ENCODE measurements around the gene DNAJB12. TPM values are rescaled to one million over a fixed set of nuclear protein-coding genes. Genes with fewer than 3 reads are reported as not detected.
"Not testable (repeated sequence)": the region's sequence is repeated elsewhere in the genome, so short reads cannot be mapped to it uniquely, and the experiment has no call there.

The DNAJB12 gene
- total RNA-seq, 4 donors from 2014 or later: 33.7 to 69.2 (median 38.0) TPM

DNA sequence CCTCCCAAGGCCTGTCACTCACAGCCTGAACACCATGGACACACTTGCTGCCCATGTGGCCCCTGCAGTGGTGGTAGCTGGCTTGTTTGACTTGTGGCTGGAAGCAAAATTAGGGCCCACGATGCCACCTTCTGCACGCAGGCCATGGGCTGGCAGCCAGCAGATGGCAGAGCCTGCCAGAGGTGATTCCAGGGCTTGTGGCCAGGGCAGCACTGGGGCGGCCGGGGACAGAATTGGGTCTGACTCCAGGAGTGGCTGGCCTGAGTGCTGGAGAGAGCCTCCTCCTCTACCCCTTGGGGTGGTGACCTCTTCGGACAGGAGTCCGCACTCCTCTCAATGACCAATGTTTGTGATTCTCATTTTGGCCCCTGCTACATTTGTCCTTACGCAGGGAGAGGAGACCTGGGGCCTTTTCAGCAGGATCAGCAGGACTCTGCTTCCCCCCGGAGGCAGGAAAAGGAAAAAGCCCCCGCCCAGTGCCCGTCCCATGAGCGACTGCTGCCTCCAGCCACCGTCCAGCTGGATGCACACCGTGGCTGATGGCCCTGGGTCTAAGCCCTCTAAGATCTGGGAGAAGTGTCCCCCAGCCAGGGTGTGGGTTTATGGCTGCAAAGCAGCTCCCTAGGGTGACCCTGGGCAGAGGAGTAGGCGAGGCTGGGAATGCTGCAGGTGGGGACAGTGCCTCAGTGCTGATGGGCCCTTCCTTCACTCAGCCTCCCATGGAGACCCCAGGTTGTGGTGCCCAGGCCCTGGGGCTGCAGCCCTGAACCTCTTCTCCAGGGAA lies 26.5 kb downstream of the DNAJB12 start:
- Histone ChIP-seq H3K36me3 (no peaks in the 10 kb centered on the region), H3K27ac (peak overlapping the region; percentile 31 to 51 (median 37))
- in situ Hi-C loops (cut with MboI; ENCODE audit: low pct_ligation_motif_present in 1 of 4, low pct_unique_long_range_greater_than_20kb in 1 of 4, low sequenced_read_pairs in 3 of 4): loop anchor here in 3 of 4 donors (25.0 kb wide), 5 partner anchors 91 to 441 kb away; partner anchors contain the start of genes ANAPC16 (in 1 of the 3) and ASCC1 (in 1 of the 3)

DNA sequence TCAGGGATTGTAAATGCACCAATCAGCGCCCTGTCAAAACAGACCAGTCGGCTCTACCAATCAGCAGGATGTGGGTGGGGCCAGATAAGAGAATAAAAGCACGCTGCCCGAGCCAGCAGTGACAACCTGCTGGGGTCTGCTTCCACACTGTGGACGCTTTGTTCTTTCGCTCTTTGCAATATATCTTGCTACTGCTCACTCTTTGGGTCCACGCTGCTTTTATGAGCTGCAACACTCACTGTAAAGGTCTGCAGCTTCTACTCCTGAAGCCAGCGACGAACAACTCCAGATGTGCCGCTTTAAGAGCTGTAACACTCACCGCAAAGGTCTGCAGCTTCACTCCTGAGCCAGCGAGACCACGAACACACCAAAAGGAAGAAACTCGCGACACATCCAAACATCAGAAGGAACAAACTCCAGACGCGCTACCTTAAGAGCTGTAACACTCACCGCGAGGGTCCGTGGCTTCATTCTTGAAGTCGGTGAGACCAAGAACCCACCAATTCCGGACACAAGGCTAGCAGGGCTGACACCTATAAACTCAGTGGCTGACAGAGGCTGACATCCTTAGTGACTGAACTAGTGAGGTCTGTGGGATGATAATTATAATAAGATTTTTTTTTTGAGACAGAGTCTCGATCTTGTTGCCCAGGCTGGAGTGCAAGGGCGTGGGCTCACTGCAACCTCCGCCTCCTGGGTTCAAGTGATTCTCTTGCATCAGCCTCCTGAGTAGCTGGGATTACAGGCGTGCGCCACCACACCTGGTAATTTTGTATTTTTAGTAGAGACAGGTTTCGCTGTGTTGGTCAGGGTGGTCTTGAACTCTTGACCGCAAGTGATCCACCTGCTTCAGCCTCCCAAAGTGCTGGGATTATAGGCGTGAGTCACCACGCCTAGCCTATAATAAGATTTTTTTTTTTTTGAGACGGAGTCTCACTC lies 27.8 kb downstream of the DNAJB12 start:
- H3K27me3 ChIP-seq; DNase-seq; H3K9me3 ChIP-seq; intact Hi-C loops (cut with DNase I; ENCODE audit: low total_unique reads); H3K36me3 ChIP-seq: not testable (repeated sequence)
- in situ Hi-C loops (cut with MboI; ENCODE audit: low pct_ligation_motif_present in 1 of 4, low pct_unique_long_range_greater_than_20kb in 1 of 4, low sequenced_read_pairs in 3 of 4): loop anchor here in 3 of 4 donors (25.0 kb wide), 5 partner anchors 90 to 440 kb away; partner anchors contain the start of genes ANAPC16 (in 1 of the 3) and ASCC1 (in 1 of the 3)
- TF ChIP-seq POLR2A (IDR thresholded peaks at IDR 0.05): peak; percentile 44
- peak in 2 of 3 donors; percentile 29 to 49 for TF ChIP-seq POLR2AphosphoS5 (IDR thresholded peaks at IDR 0.05)
- Histone ChIP-seq H3K4me1 (peaks cover 21 to 47% (median 35%) of the 10 kb centered on the region in 4 donors), H3K4me3 (peak overlapping the region in 2 of 4 donors; percentile 2 to 12), H3K27ac (peak overlapping the region in 2 of 4 donors; percentile 18 to 41)
- WGBS, 2 donors (ENCODE audit: low coverage in 1 of 2): 73 to 75% methylated on average over 13 to 32 of the region's 32 CpGs

More for the DNA sequence above, 26.5 kb downstream of the DNAJB12 start:
- WGBS, 2 donors (ENCODE audit: low coverage in 1 of 2): 0 to 36% methylated on average over 4 to 10 of the region's 14 CpGs
- no peaks in the 10 kb centered on the region for H3K27me3 ChIP-seq
- no peaks in the 10 kb centered on the region for H3K9me3 ChIP-seq
- no peak overlapping the region for H3K4me3 ChIP-seq
- DNase-seq: peak; percentile 72
- TF ChIP-seq EP300 (IDR thresholded peaks at IDR 0.05; ENCODE audit: low read depth): no peak
- no peak for TF ChIP-seq POLR2A (IDR thresholded peaks at IDR 0.05)
- TF ChIP-seq, protein P1, sequence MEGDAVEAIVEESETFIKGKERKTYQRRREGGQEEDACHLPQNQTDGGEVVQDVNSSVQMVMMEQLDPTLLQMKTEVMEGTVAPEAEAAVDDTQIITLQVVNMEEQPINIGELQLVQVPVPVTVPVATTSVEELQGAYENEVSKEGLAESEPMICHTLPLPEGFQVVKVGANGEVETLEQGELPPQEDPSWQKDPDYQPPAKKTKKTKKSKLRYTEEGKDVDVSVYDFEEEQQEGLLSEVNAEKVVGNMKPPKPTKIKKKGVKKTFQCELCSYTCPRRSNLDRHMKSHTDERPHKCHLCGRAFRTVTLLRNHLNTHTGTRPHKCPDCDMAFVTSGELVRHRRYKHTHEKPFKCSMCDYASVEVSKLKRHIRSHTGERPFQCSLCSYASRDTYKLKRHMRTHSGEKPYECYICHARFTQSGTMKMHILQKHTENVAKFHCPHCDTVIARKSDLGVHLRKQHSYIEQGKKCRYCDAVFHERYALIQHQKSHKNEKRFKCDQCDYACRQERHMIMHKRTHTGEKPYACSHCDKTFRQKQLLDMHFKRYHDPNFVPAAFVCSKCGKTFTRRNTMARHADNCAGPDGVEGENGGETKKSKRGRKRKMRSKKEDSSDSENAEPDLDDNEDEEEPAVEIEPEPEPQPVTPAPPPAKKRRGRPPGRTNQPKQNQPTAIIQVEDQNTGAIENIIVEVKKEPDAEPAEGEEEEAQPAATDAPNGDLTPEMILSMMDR (IDR thresholded peaks at IDR 0.05): peak; percentile 43 to 74 (median 60)
- TF ChIP-seq POLR2AphosphoS5 (IDR thresholded peaks at IDR 0.05): no peak
- intact Hi-C loops (cut with DNase I; ENCODE audit: low total_unique reads): no loop called here
- H3K4me1 ChIP-seq: peaks cover 27 to 56% (median 43%) of the 10 kb centered on the region in 4 donors

DNA sequence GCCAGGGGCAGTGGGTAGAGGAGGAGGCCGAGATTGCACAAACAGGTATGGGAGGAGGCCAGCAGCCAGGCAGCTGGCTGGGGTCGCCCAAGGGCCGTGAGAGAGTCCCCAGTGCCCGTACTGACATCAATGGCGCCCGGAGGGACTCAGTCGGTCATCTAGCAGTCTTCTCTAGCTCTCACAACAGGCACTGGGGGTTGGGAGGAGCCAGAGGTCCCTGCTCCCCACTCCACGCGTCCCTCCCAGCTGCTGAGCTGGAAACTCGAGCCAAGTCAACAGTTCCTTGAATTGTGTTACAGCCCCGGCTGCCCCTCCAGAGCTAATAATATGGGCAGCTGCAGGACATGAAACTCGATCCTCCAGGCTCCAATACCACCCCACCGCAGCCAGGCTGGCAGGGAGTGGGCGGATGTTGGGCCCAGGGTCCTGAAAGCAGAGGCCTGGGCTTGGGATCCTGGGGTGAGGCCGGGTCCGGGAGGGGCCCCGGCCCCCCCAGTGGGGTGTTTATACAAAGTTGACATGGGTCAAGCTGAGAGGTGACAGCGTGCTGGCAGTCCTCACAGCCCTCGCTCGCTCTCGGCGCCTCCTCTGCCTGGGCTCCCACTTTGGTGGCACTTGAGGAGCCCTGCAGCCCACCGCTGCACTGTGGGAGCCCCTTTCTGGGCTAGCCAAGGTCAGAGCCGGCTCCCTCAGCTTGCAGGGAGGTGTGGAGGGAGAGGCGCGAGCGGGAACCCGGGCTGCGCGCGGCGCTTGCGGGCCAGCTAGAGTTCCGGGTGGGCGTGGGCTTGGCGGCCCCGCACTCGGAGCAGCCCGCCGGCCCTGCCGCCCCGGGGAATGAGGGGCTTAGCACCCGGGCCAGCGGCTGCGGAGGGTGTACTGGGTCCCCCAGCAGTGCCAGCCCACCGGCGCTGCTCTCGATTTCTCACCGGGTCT lies 29.2 kb downstream of the DNAJB12 start:
- H3K27ac ChIP-seq: peak overlapping the region; percentile 31 to 44 (median 38)
- DNase-seq; intact Hi-C loops (cut with DNase I; ENCODE audit: low total_unique reads); H3K4me3 ChIP-seq; H3K36me3 ChIP-seq; H3K27me3 ChIP-seq; H3K9me3 ChIP-seq: not testable (repeated sequence)
- in situ Hi-C loops (cut with MboI; ENCODE audit: low pct_ligation_motif_present in 1 of 4, low pct_unique_long_range_greater_than_20kb in 1 of 4, low sequenced_read_pairs in 3 of 4): loop anchor here in 3 of 4 donors (25.0 kb wide), 5 partner anchors 88 to 438 kb away; partner anchors contain the start of genes ANAPC16 (in 1 of the 3) and ASCC1 (in 1 of the 3)
- WGBS, 2 donors (ENCODE audit: low coverage in 1 of 2): 70 to 88% methylated on average over 2 to 45 of the region's 49 CpGs
- peaks cover 19 to 47% (median 33%) of the 10 kb centered on the region in 4 donors for H3K4me1 ChIP-seq

GRCh38 chr10:72323771-72324191 lies 30.9 kb downstream of the DNAJB12 start:
- Histone ChIP-seq H3K4me3 (no peak overlapping the region), H3K9me3 (no peaks in the 10 kb centered on the region), H3K4me1 (peaks cover 27 to 58% (median 45%) of the 10 kb centered on the region in 4 donors), H3K27ac (no peak overlapping the region), H3K27me3 (no peaks in the 10 kb centered on the region), H3K36me3 (no peaks in the 10 kb centered on the region)
- WGBS, 2 donors (ENCODE audit: low coverage in 1 of 2): 88 to 93% methylated on average over 3 to 12 of the region's 12 CpGs
- intact Hi-C loops (cut with DNase I; ENCODE audit: low total_unique reads) (no loop called here), in situ Hi-C loops (cut with MboI; ENCODE audit: low pct_ligation_motif_present in 1 of 4, low pct_unique_long_range_greater_than_20kb in 1 of 4, low sequenced_read_pairs in 3 of 4) (no loop called here)
- no peak for DNase-seq
- TF ChIP-seq POLR2AphosphoS5 (IDR thresholded peaks at IDR 0.05): no peak
- TF ChIP-seq, protein P1 (IDR thresholded peaks at IDR 0.05): no peak
- TF ChIP-seq EP300 (IDR thresholded peaks at IDR 0.05; ENCODE audit: low read depth): no peak
- TF ChIP-seq POLR2A (IDR thresholded peaks at IDR 0.05): no peak

All from transverse colon (tissue), 4 donors.